ENCODE measurements around the gene STXBP6. TPM values are rescaled to one million over a fixed set of nuclear protein-coding genes. Genes with fewer than 3 reads are reported as not detected.

Gene STXBP6
- total RNA-seq, 4 donors from 2014 or later, result 44.1 to 120 (median 67.4) TPM

GRCh38 chr14:24879661-24880386 is 170.1 kb downstream of the STXBP6 start:
- Histone ChIP-seq H3K4me3 (replicated peaks in 1 of 3) (no peak overlapping the region), H3K27me3 (no peaks in the 10 kb centered on the region), H3K27ac (peak overlapping the region in 2 of 3 donors; percentile 7 to 52), H3K4me1 (peaks cover 0 to 18% of the 10 kb centered on the region in 2 donors), H3K9me3 (no peaks in the 10 kb centered on the region), H3K36me3 (no peaks in the 10 kb centered on the region)
- no peak for TF ChIP-seq CTCF (IDR thresholded peaks at IDR 0.05)
- no peak for TF ChIP-seq POLR2A (IDR thresholded peaks at IDR 0.05)
- DNase-seq, result no peak
- intact Hi-C loops (cut with DNase I), result no loop called here
- WGBS, 2 donors, result 82 to 87% methylated on average over 8 of the region's 8 CpGs

- intact Hi-C loops (cut with DNase I), result no loop called here
- WGBS, 2 donors, result 79 to 98% methylated on average over 1 of the region's 1 CpG
- no peak overlapping the region for H3K4me3 ChIP-seq (replicated peaks in 1 of 3)
- H3K27ac ChIP-seq, result no peak overlapping the region
- no peaks in the 10 kb centered on the region for H3K27me3 ChIP-seq
- no peaks in the 10 kb centered on the region for H3K36me3 ChIP-seq
- DNase-seq, result no peak
- H3K4me1 ChIP-seq, result peaks cover 0 to 18% of the 10 kb centered on the region in 2 donors
- TF ChIP-seq CTCF (IDR thresholded peaks at IDR 0.05) (no peak), POLR2A (IDR thresholded peaks at IDR 0.05) (no peak)
- no peaks in the 10 kb centered on the region for H3K9me3 ChIP-seq
Observed at GRCh38 chr14:24876996-24877395, 173.0 kb downstream of the STXBP6 start.

GRCh38 chr14:24875991-24876878 is 173.7 kb downstream of the STXBP6 start:
- no peak overlapping the region for H3K4me3 ChIP-seq (replicated peaks in 1 of 3)
- no peak for DNase-seq
- H3K27ac ChIP-seq, result no peak overlapping the region
- TF ChIP-seq POLR2A (IDR thresholded peaks at IDR 0.05), result no peak
- no peak for TF ChIP-seq CTCF (IDR thresholded peaks at IDR 0.05)
- H3K27me3 ChIP-seq, result no peaks in the 10 kb centered on the region
- H3K4me1 ChIP-seq, result peaks cover 0 to 15% of the 10 kb centered on the region in 2 donors
- intact Hi-C loops (cut with DNase I), result no loop called here
- H3K9me3 ChIP-seq, result no peaks in the 10 kb centered on the region
- H3K36me3 ChIP-seq, result no peaks in the 10 kb centered on the region
- WGBS, 2 donors, result 78 to 79% methylated on average over 4 of the region's 4 CpGs

GRCh38 chr14:24875203-24875838 is 174.6 kb downstream of the STXBP6 start:
- Histone ChIP-seq H3K36me3 (no peaks in the 10 kb centered on the region), H3K4me1 (peaks cover 0 to 6% of the 10 kb centered on the region in 2 donors), H3K27ac (no peak overlapping the region), H3K9me3 (no peaks in the 10 kb centered on the region), H3K27me3 (no peaks in the 10 kb centered on the region), H3K4me3 (replicated peaks in 1 of 3) (no peak overlapping the region)
- DNase-seq, result no peak
- no peak for TF ChIP-seq CTCF (IDR thresholded peaks at IDR 0.05)
- no peak for TF ChIP-seq POLR2A (IDR thresholded peaks at IDR 0.05)
- intact Hi-C loops (cut with DNase I), result no loop called here
- 86 to 89% methylated on average over 4 of the region's 4 CpGs for WGBS, 2 donors
